Measurements from ENCODE around the gene CCDC197. TPM values are rescaled to one million over a fixed set of nuclear protein-coding genes. Genes with fewer than 3 reads are reported as not detected.

Gene CCDC197
- total RNA-seq, 1 experiment from 2014 or later, result not detected

GRCh38 chr14:93973607-93974006, 23.5 kb upstream of the CCDC197 start:
- POLR2A ChIA-PET, result no interaction called here
- ATAC-seq, result no peak
- H3K27me3 Mint-ChIP-seq (ENCODE audit: low read depth), result no peaks in the 10 kb centered on the region

GRCh38 chr14:93974299-93974698, 22.8 kb upstream of the CCDC197 start:
- no peaks in the 10 kb centered on the region for H3K36me3 Mint-ChIP-seq
- H3K27ac Mint-ChIP-seq, result no peak overlapping the region
- H3K9me3 Mint-ChIP-seq, result no peaks in the 10 kb centered on the region
- peaks cover 8% of the 10 kb centered on the region for H3K4me1 Mint-ChIP-seq
- no peaks in the 10 kb centered on the region for H3K27me3 Mint-ChIP-seq (ENCODE audit: low read depth)
- ChIA-PET CTCF (interaction anchor here (4.8 kb wide), 1 partner anchor 34 kb away, joined by 30 read pairs; no protein-coding TSS in a partner anchor), POLR2A (no interaction called here)
- ATAC-seq, result no peak
- no peak for TF ChIP-seq NR1H2 (CRISPR knock-in tag; IDR thresholded peaks at IDR 0.05)
- TF ChIP-seq RELA (CRISPR knock-in tag; IDR thresholded peaks at IDR 0.05; ENCODE audit: borderline replicate concordance), result no peak
- no peak for TF ChIP-seq ZNF317 (CRISPR knock-in tag; IDR thresholded peaks at IDR 0.05; ENCODE audit: borderline replicate concordance, low read depth)
- TF ChIP-seq KAT7 (CRISPR knock-in tag; IDR thresholded peaks at IDR 0.05; ENCODE audit: borderline replicate concordance), result no peak
- no peak for TF ChIP-seq GRHL2 (CRISPR knock-in tag; IDR thresholded peaks at IDR 0.05; ENCODE audit: insufficient replicate concordance, severe bottlenecking)
- TF ChIP-seq ZNF423 (CRISPR knock-in tag; IDR thresholded peaks at IDR 0.05), result no peak
- TF ChIP-seq ZBTB21 (CRISPR knock-in tag; IDR thresholded peaks at IDR 0.05; ENCODE audit: borderline replicate concordance), result no peak
- no peak for TF ChIP-seq CDX4 (CRISPR knock-in tag; IDR thresholded peaks at IDR 0.05; ENCODE audit: borderline replicate concordance)
- no peak for DNase-seq (ENCODE audit: low spot score)
- no peak overlapping the region for H3K4me3 Mint-ChIP-seq

More at GRCh38 chr14:93973607-93974006, 23.5 kb upstream of the CCDC197 start:
- DNase-seq (ENCODE audit: low spot score), result no peak
- Mint-ChIP-seq H3K36me3 (no peaks in the 10 kb centered on the region), H3K27ac (no peak overlapping the region), H3K9me3 (no peaks in the 10 kb centered on the region), H3K4me1 (peaks cover 8% of the 10 kb centered on the region), H3K4me3 (no peak overlapping the region)
- CTCF ChIA-PET, result interaction anchor here (1.2 kb wide), 1 partner anchor 34 kb away, joined by 6 read pairs; no protein-coding TSS in a partner anchor
- TF ChIP-seq SP1 (CRISPR knock-in tag; conservative IDR thresholded peaks at IDR 0.05), result no peak
- TF ChIP-seq NFYB (CRISPR knock-in tag; conservative IDR thresholded peaks at IDR 0.05; ENCODE audit: low read depth), result no peak
- TF ChIP-seq OVOL2 (CRISPR knock-in tag; IDR thresholded peaks at IDR 0.05; ENCODE audit: borderline replicate concordance), result no peak
- TF ChIP-seq IRF1 (CRISPR knock-in tag; IDR thresholded peaks at IDR 0.05), result no peak
- TF ChIP-seq AFF4 (CRISPR knock-in tag; IDR thresholded peaks at IDR 0.05; ENCODE audit: borderline replicate concordance), result no peak
- no peak for TF ChIP-seq ERG (CRISPR knock-in tag; IDR thresholded peaks at IDR 0.05)
- TF ChIP-seq JUN (CRISPR knock-in tag; IDR thresholded peaks at IDR 0.05), result no peak
- no peak for TF ChIP-seq TEAD1 (CRISPR knock-in tag; IDR thresholded peaks at IDR 0.05)
- TF ChIP-seq SMAD3 (CRISPR knock-in tag; IDR thresholded peaks at IDR 0.05; ENCODE audit: borderline replicate concordance), result no peak

Data from WTC11 (cell line).